ENCODE measurements around the gene SNX3. TPM values are rescaled to one million over a fixed set of nuclear protein-coding genes. Genes with fewer than 3 reads are reported as not detected.
A peak's percentile ranks its signal among the peaks of the same experiment; 100 is the strongest.

Gene SNX3
- total RNA-seq, 1 donor from 2014 or later = 72.5 TPM

- no peak for DNase-seq (ENCODE audit: low spot score)
- Mint-ChIP-seq H3K9me3 (no peaks in the 10 kb centered on the region), H3K27ac (peak overlapping the region; percentile 9), H3K27me3 (ENCODE audit: insufficient read depth) (no peaks in the 10 kb centered on the region), H3K36me3 (ENCODE audit: low read depth) (peaks cover 22% of the 10 kb centered on the region), H3K4me1 (ENCODE audit: low read depth) (peaks cover 13% of the 10 kb centered on the region), H3K4me3 (no peak overlapping the region)
- intact Hi-C loops (cut with micrococcal nuclease) = no loop called here
These were observed 38.8 kb downstream of the SNX3 start for GRCh38 chr6:108222064-108222463.

- Mint-ChIP-seq H3K27ac (no peak overlapping the region), H3K4me1 (ENCODE audit: low read depth) (no peaks in the 10 kb centered on the region), H3K36me3 (ENCODE audit: low read depth) (peaks cover 22% of the 10 kb centered on the region), H3K4me3 (no peak overlapping the region), H3K9me3 (no peaks in the 10 kb centered on the region), H3K27me3 (ENCODE audit: insufficient read depth) (no peaks in the 10 kb centered on the region)
- DNase-seq (ENCODE audit: low spot score) = no peak
- intact Hi-C loops (cut with micrococcal nuclease) = no loop called here
These were observed 49.2 kb downstream of the SNX3 start for GRCh38 chr6:108211671-108212070.

GRCh38 chr6:108210556-108210955, 50.3 kb downstream of the SNX3 start:
- intact Hi-C loops (cut with micrococcal nuclease) = no loop called here
- Mint-ChIP-seq H3K27me3 (ENCODE audit: insufficient read depth) (no peaks in the 10 kb centered on the region), H3K27ac (no peak overlapping the region)

GRCh38 chr6:108209738-108210137, 51.1 kb downstream of the SNX3 start:
- Mint-ChIP-seq H3K4me1 (ENCODE audit: low read depth) (no peaks in the 10 kb centered on the region), H3K4me3 (no peak overlapping the region)

More at GRCh38 chr6:108210556-108210955, 50.3 kb downstream of the SNX3 start:
- Mint-ChIP-seq H3K9me3 (no peaks in the 10 kb centered on the region), H3K4me3 (no peak overlapping the region), H3K4me1 (ENCODE audit: low read depth) (no peaks in the 10 kb centered on the region), H3K36me3 (ENCODE audit: low read depth) (peaks cover 24% of the 10 kb centered on the region)
- no peak for DNase-seq (ENCODE audit: low spot score)

GRCh38 chr6:108207013-108207412, 53.8 kb downstream of the SNX3 start:
- H3K27ac Mint-ChIP-seq = no peak overlapping the region

More at GRCh38 chr6:108209738-108210137, 51.1 kb downstream of the SNX3 start:
- DNase-seq (ENCODE audit: low spot score) = no peak
- Mint-ChIP-seq H3K27ac (no peak overlapping the region), H3K27me3 (ENCODE audit: insufficient read depth) (no peaks in the 10 kb centered on the region), H3K9me3 (no peaks in the 10 kb centered on the region), H3K36me3 (ENCODE audit: low read depth) (peaks cover 24% of the 10 kb centered on the region)
- intact Hi-C loops (cut with micrococcal nuclease) = no loop called here

GRCh38 chr6:108203189-108204112, 57.4 kb downstream of the SNX3 start:
- no peak for DNase-seq (ENCODE audit: low spot score)
- Mint-ChIP-seq H3K9me3 (no peaks in the 10 kb centered on the region), H3K4me3 (no peak overlapping the region), H3K27ac (no peak overlapping the region), H3K36me3 (ENCODE audit: low read depth) (peaks cover 11% of the 10 kb centered on the region), H3K4me1 (ENCODE audit: low read depth) (no peaks in the 10 kb centered on the region), H3K27me3 (ENCODE audit: insufficient read depth) (no peaks in the 10 kb centered on the region)
- intact Hi-C loops (cut with micrococcal nuclease) = no loop called here

More at GRCh38 chr6:108207013-108207412, 53.8 kb downstream of the SNX3 start:
- Mint-ChIP-seq H3K36me3 (ENCODE audit: low read depth) (peaks cover 23% of the 10 kb centered on the region), H3K9me3 (no peaks in the 10 kb centered on the region), H3K4me1 (ENCODE audit: low read depth) (no peaks in the 10 kb centered on the region), H3K4me3 (no peak overlapping the region), H3K27me3 (ENCODE audit: insufficient read depth) (no peaks in the 10 kb centered on the region)
- intact Hi-C loops (cut with micrococcal nuclease) = no loop called here
- DNase-seq (ENCODE audit: low spot score) = no peak

GRCh38 chr6:108200631-108201030, 60.2 kb downstream of the SNX3 start:
- Mint-ChIP-seq H3K4me1 (ENCODE audit: low read depth) (no peaks in the 10 kb centered on the region), H3K27me3 (ENCODE audit: insufficient read depth) (no peaks in the 10 kb centered on the region), H3K36me3 (ENCODE audit: low read depth) (peaks cover 5% of the 10 kb centered on the region), H3K27ac (no peak overlapping the region), H3K4me3 (no peak overlapping the region), H3K9me3 (no peaks in the 10 kb centered on the region)
- no peak for DNase-seq (ENCODE audit: low spot score)
- intact Hi-C loops (cut with micrococcal nuclease) = no loop called here

- DNase-seq (ENCODE audit: low spot score) = no peak
- intact Hi-C loops (cut with micrococcal nuclease) = no loop called here
- no peaks in the 10 kb centered on the region for H3K27me3 Mint-ChIP-seq (ENCODE audit: insufficient read depth)
- peaks cover 3% of the 10 kb centered on the region for H3K36me3 Mint-ChIP-seq (ENCODE audit: low read depth)
- no peaks in the 10 kb centered on the region for H3K4me1 Mint-ChIP-seq (ENCODE audit: low read depth)
- H3K4me3 Mint-ChIP-seq = no peak overlapping the region
- no peak overlapping the region for H3K27ac Mint-ChIP-seq
- no peaks in the 10 kb centered on the region for H3K9me3 Mint-ChIP-seq
These were observed 60.7 kb downstream of the SNX3 start for GRCh38 chr6:108200186-108200585.

GRCh38 chr6:108198761-108199498, 61.9 kb downstream of the SNX3 start:
- DNase-seq (ENCODE audit: low spot score) = no peak
- Mint-ChIP-seq H3K4me3 (no peak overlapping the region), H3K36me3 (ENCODE audit: low read depth) (peaks cover under 1% of the 10 kb centered on the region), H3K9me3 (no peaks in the 10 kb centered on the region), H3K4me1 (ENCODE audit: low read depth) (no peaks in the 10 kb centered on the region), H3K27ac (no peak overlapping the region), H3K27me3 (ENCODE audit: insufficient read depth) (no peaks in the 10 kb centered on the region)
- intact Hi-C loops (cut with micrococcal nuclease) = no loop called here

GRCh38 chr6:108195209-108195608, 65.6 kb downstream of the SNX3 start:
- no peaks in the 10 kb centered on the region for H3K9me3 Mint-ChIP-seq

GRCh38 chr6:108194503-108194902, 66.3 kb downstream of the SNX3 start:
- Mint-ChIP-seq H3K4me3 (no peak overlapping the region), H3K9me3 (no peaks in the 10 kb centered on the region), H3K36me3 (ENCODE audit: low read depth) (no peaks in the 10 kb centered on the region), H3K27me3 (ENCODE audit: insufficient read depth) (peaks cover 6% of the 10 kb centered on the region), H3K4me1 (ENCODE audit: low read depth) (no peaks in the 10 kb centered on the region), H3K27ac (no peak overlapping the region)
- no peak for DNase-seq (ENCODE audit: low spot score)
- intact Hi-C loops (cut with micrococcal nuclease) = no loop called here

More at GRCh38 chr6:108195209-108195608, 65.6 kb downstream of the SNX3 start:
- H3K4me1 Mint-ChIP-seq (ENCODE audit: low read depth) = no peaks in the 10 kb centered on the region
- H3K27ac Mint-ChIP-seq = no peak overlapping the region
- peaks cover 6% of the 10 kb centered on the region for H3K27me3 Mint-ChIP-seq (ENCODE audit: insufficient read depth)
- H3K4me3 Mint-ChIP-seq = no peak overlapping the region
- H3K36me3 Mint-ChIP-seq (ENCODE audit: low read depth) = no peaks in the 10 kb centered on the region
- intact Hi-C loops (cut with micrococcal nuclease) = no loop called here
- DNase-seq (ENCODE audit: low spot score) = no peak

GRCh38 chr6:108193835-108194234, 67.0 kb downstream of the SNX3 start:
- intact Hi-C loops (cut with micrococcal nuclease) = no loop called here
- DNase-seq (ENCODE audit: low spot score) = no peak
- Mint-ChIP-seq H3K4me3 (no peak overlapping the region), H3K36me3 (ENCODE audit: low read depth) (no peaks in the 10 kb centered on the region), H3K9me3 (no peaks in the 10 kb centered on the region), H3K4me1 (ENCODE audit: low read depth) (no peaks in the 10 kb centered on the region), H3K27ac (no peak overlapping the region), H3K27me3 (ENCODE audit: insufficient read depth) (peaks cover 6% of the 10 kb centered on the region)

GRCh38 chr6:108193131-108193530, 67.7 kb downstream of the SNX3 start:
- no peaks in the 10 kb centered on the region for H3K9me3 Mint-ChIP-seq
- H3K36me3 Mint-ChIP-seq (ENCODE audit: low read depth) = no peaks in the 10 kb centered on the region
- H3K27me3 Mint-ChIP-seq (ENCODE audit: insufficient read depth) = peaks cover 7% of the 10 kb centered on the region
- H3K27ac Mint-ChIP-seq = no peak overlapping the region
- intact Hi-C loops (cut with micrococcal nuclease) = no loop called here
- no peak for DNase-seq (ENCODE audit: low spot score)
- no peaks in the 10 kb centered on the region for H3K4me1 Mint-ChIP-seq (ENCODE audit: low read depth)
- no peak overlapping the region for H3K4me3 Mint-ChIP-seq

Measured in activated T-helper 1 cell treated with anti-CD3 and anti-CD28 coated beads, Interleukin-12 subunit alpha, Interleukin-12 subunit beta, Interleukin-2, Interleukin-4 antibody, amounts not matched to agents 30 ng/mL and 10 ng/mL and 1 ng/mL, durations not matched to agents 14 hours and 24 hours and 36 hours (primary cell).